CD14-positive monocyte (primary cell): ENCODE data around the gene FAHD2A. TPM values are rescaled to one million over a fixed set of nuclear protein-coding genes. Genes with fewer than 3 reads are reported as not detected.
"Not testable (repeated sequence)": the region's sequence is repeated elsewhere in the genome, so short reads cannot be mapped to it uniquely, and the experiment has no call there.

Experiments
- DNase-seq, 3 donors: peaks; one replicate each; pipeline ENCODE4 v3.0.0-alpha.2; 2011 to 2022
- H2AFZ ChIP-seq: 2 replicates; pipeline ENCODE4 v1.6.0; 2012; ENCODE audit warnings: mild to moderate bottlenecking, low read depth, low read length, inconsistent platforms; ENCODE audit not compliant: insufficient read depth, poor library complexity, severe bottlenecking
- H3K27ac ChIP-seq, 2 donors: 1 replicate in 1 of 2; 2 replicates in 1 of 2; pipeline ENCODE4 v1.5.1; 2012 to 2013; ENCODE audit warnings: low read length in 2 of 2, control low read depth in 1 of 2, inconsistent platforms in 1 of 2, low read depth in 1 of 2, mild to moderate bottlenecking in 1 of 2
- H3K27me3 ChIP-seq, 2 donors: one replicate each; pipeline versions ENCODE4 v1.6.0 to v1.6.1; 2011 to 2013; ENCODE audit warnings: low read length in 2 of 2; ENCODE audit not compliant: control insufficient read depth in 2 of 2, insufficient read depth in 2 of 2
- H3K36me3 ChIP-seq, 2 donors: replicated peaks in 1 of 2; 1 replicate in 1 of 2; 2 replicates in 1 of 2; pipeline versions ENCODE4 v1.5.1 to v1.6.1; 2012 to 2013; ENCODE audit warnings: low read length in 2 of 2, control low read depth in 1 of 2, inconsistent platforms in 1 of 2, mild to moderate bottlenecking in 1 of 2; ENCODE audit not compliant: insufficient read depth in 2 of 2, control insufficient read depth in 1 of 2
- H3K4me1 ChIP-seq, 2 donors: 1 replicate in 1 of 2; 2 replicates in 1 of 2; pipeline versions ENCODE4 v1.5.1 to v1.6.1; 2012 to 2013; ENCODE audit warnings: low read length in 2 of 2, control low read depth in 1 of 2, inconsistent platforms in 1 of 2, mild to moderate bottlenecking in 1 of 2, moderate library complexity in 1 of 2; ENCODE audit not compliant: insufficient read depth in 2 of 2, control insufficient read depth in 1 of 2
- H3K4me2 ChIP-seq: replicated peaks from 2 replicates; pipeline ENCODE3; 2012; ENCODE audit warnings: low read length, moderate library complexity, mild to moderate bottlenecking; ENCODE audit not compliant: poor library complexity, severe bottlenecking; ENCODE audit errors: extremely low read depth
- H3K4me3 ChIP-seq, 3 experiments: fragments of 200-600 bp in 1 of 3; sonication (generic) in 1 of 3; replicated peaks in 1 of 3; 1 replicate in 2 of 3; 2 replicates in 1 of 3; pipeline ENCODE4 v1.5.1; 2011 to 2013; ENCODE audit warnings: low read length in 3 of 3, mild to moderate bottlenecking in 3 of 3, control low read depth in 2 of 3, low read depth in 2 of 3, inconsistent platforms in 1 of 3, moderate library complexity in 1 of 3
- H3K79me2 ChIP-seq: 2 replicates; pipeline ENCODE4 v1.6.0; 2012; ENCODE audit warnings: mild to moderate bottlenecking, control low read depth, inconsistent platforms, low read length, moderate library complexity; ENCODE audit not compliant: insufficient read depth
- H3K9ac ChIP-seq: 2 replicates; pipeline ENCODE4 v1.6.0; 2017; ENCODE audit warnings: low read length, mild to moderate bottlenecking; ENCODE audit not compliant: insufficient read depth, poor library complexity, severe bottlenecking
- H3K9me3 ChIP-seq, 2 donors: replicated peaks in 1 of 2; 1 replicate in 1 of 2; 2 replicates in 1 of 2; pipeline versions ENCODE4 v1.5.1 to v1.6.1; 2012 to 2013; ENCODE audit warnings: low read length in 2 of 2, control low read depth in 1 of 2; ENCODE audit not compliant: control insufficient read depth in 1 of 2, insufficient read depth in 1 of 2
- H4K20me1 ChIP-seq: 2 replicates; pipeline ENCODE4 v1.6.0; 2012; ENCODE audit warnings: mild to moderate bottlenecking, low read length, control low read depth, moderate library complexity; ENCODE audit not compliant: insufficient read depth
- H3K27ac Mint-ChIP-seq, 7 donors: one replicate each; pipeline ENCODE4 v1.8.0; 2020; ENCODE audit warnings: mild to moderate bottlenecking in 7 of 7, mixed read lengths in 7 of 7, moderate library complexity in 6 of 7, inconsistent platforms in 2 of 7
- H3K27me3 Mint-ChIP-seq, 3 donors: one replicate each; pipeline ENCODE4 v1.8.0; 2021 to 2022; ENCODE audit warnings: low read depth in 3 of 3, mild to moderate bottlenecking in 3 of 3, mixed read lengths in 3 of 3, moderate library complexity in 3 of 3, inconsistent platforms in 1 of 3
- H3K36me3 Mint-ChIP-seq, 2 donors: one replicate each; pipeline ENCODE4 v1.8.0; 2020; ENCODE audit warnings: mixed read lengths in 2 of 2, inconsistent platforms in 1 of 2, mild to moderate bottlenecking in 1 of 2
- H3K4me1 Mint-ChIP-seq: one replicate; pipeline ENCODE4 v1.8.0; 2020; ENCODE audit warnings: mild to moderate bottlenecking, mixed read lengths
- H3K4me3 Mint-ChIP-seq, 2 donors: one replicate each; pipeline ENCODE4 v1.8.0; 2020; ENCODE audit warnings: mild to moderate bottlenecking in 2 of 2, mixed read lengths in 2 of 2, moderate library complexity in 1 of 2
- H3K9me3 Mint-ChIP-seq, 7 donors: one replicate each; pipeline ENCODE4 v1.8.0; 2020 to 2022; ENCODE audit warnings: mixed read lengths in 7 of 7, mild to moderate bottlenecking in 6 of 7, moderate library complexity in 6 of 7, inconsistent platforms in 2 of 7
- CTCF ChIP-seq: fragments of 200-600 bp; IDR thresholded peaks from one replicate; pipeline ENCODE4 v1.8.0; 2022; ENCODE audit warnings: antibody characterized with exemption, mild to moderate bottlenecking
- WGBS: methylation state at CpG from one replicate; pipeline ENCODE4 v1.1.5; 2013; ENCODE audit warnings: missing lambda C conversion rate; ENCODE audit not compliant: insufficient coverage; 5-methylcytosine and 5-hydroxymethylcytosine counted together
- intact Hi-C, 2 donors: fragments of 100-400 bp; cut with micrococcal nuclease; formaldehyde crosslinking; loops; one replicate each; pipeline versions ENCODE4 v1.15.0 to v1.15.1; 2023
- polyA plus RNA-seq, 3 donors: library from polyadenylated mRNA; depleted of rRNA in 1 of 3; unstranded in 2 of 3; stranded (reverse) in 1 of 3; fragments of 300-500 nt in 2 of 3; fragments of >200 nt in 1 of 3; fragmentation: Illumina TruSeq in 2 of 3; gene quantifications; 1 replicate in 2 of 3; 2 replicates in 1 of 3; pipeline ENCODE4 v1.2.3, GENCODE V29; 2012 to 2021

Gene FAHD2A
- polyA plus RNA-seq, 3 donors, result 9.7 to 17.1 (median 10.5) TPM

- Histone ChIP-seq H3K4me2 (no peak overlapping the region), H3K4me1 (no peaks in the 10 kb centered on the region), H3K79me2 (no peaks in the 10 kb centered on the region), H3K27me3 (no peaks in the 10 kb centered on the region), H3K4me3 (no peak overlapping the region), H2AFZ (no peak overlapping the region), H4K20me1 (no peaks in the 10 kb centered on the region), H3K9ac (no peak overlapping the region), H3K36me3 (no peaks in the 10 kb centered on the region), H3K9me3 (peaks cover 0 to 5% of the 10 kb centered on the region in 2 donors), H3K27ac (no peak overlapping the region)
- H3K27me3 Mint-ChIP-seq, result peaks cover 3 to 10% (median 4%) of the 10 kb centered on the region in 3 donors
- H3K36me3 Mint-ChIP-seq, result no peaks in the 10 kb centered on the region
- DNase-seq, result no peak
- no peak overlapping the region for H3K4me3 Mint-ChIP-seq
- H3K27ac Mint-ChIP-seq, result peak overlapping the region in 1 of 7 donors; percentile 31
- TF ChIP-seq CTCF, result no peak
- peaks cover 0 to 10% (median 2%) of the 10 kb centered on the region in 7 donors for H3K9me3 Mint-ChIP-seq
- intact Hi-C loops, result no loop called here
- H3K4me1 Mint-ChIP-seq, result no peaks in the 10 kb centered on the region
- 94% methylated on average over 5 of the region's 8 CpGs for WGBS
Measured at GRCh38 chr2:95354925-95355324, 47.6 kb upstream of the FAHD2A start.

GRCh38 chr2:95355486-95355885, 47.0 kb upstream of the FAHD2A start:
- H3K4me1 ChIP-seq, H3K4me3 Mint-ChIP-seq, H3K36me3 ChIP-seq, H3K4me2 ChIP-seq, H3K9me3 ChIP-seq, intact Hi-C loops, H3K27ac Mint-ChIP-seq, H3K36me3 Mint-ChIP-seq, H2AFZ ChIP-seq, H3K27ac ChIP-seq, H3K4me3 ChIP-seq, H3K9me3 Mint-ChIP-seq, H4K20me1 ChIP-seq, H3K9ac ChIP-seq, H3K27me3 ChIP-seq, H3K4me1 Mint-ChIP-seq, DNase-seq, H3K27me3 Mint-ChIP-seq, H3K79me2 ChIP-seq: not testable (repeated sequence)
- WGBS, result no CpG with 5 or more reads among the region's 5 CpGs
